Subcutaneous abdominal adipose tissue (tissue), 5 donors: ENCODE measurements around the gene FUT4.
"Not testable (repeated sequence)": the region's sequence is repeated elsewhere in the genome, so short reads cannot be mapped to it uniquely, and the experiment has no call there.

Experiments
- H3K27ac ChIP-seq: one replicate; pipeline ENCODE4 v1.7.0; 2013; ENCODE audit warnings: low read depth, mild to moderate bottlenecking, inconsistent platforms, low read length, moderate library complexity
- H3K27me3 ChIP-seq, 5 donors: one replicate each; pipeline ENCODE4 v1.7.0; 2013; ENCODE audit warnings: low read length in 5 of 5, inconsistent platforms in 1 of 5; ENCODE audit not compliant: control insufficient read depth in 5 of 5, insufficient read depth in 4 of 5
- H3K36me3 ChIP-seq, 5 donors: one replicate each; pipeline ENCODE4 v1.7.0; 2013; ENCODE audit warnings: low read length in 5 of 5; ENCODE audit not compliant: control insufficient read depth in 5 of 5, insufficient read depth in 5 of 5
- H3K4me1 ChIP-seq, 5 donors: one replicate each; pipeline ENCODE4 v1.7.0; 2013; ENCODE audit warnings: low read length in 5 of 5, mild to moderate bottlenecking in 3 of 5, moderate library complexity in 1 of 5; ENCODE audit not compliant: control insufficient read depth in 5 of 5, insufficient read depth in 5 of 5
- H3K4me3 ChIP-seq, 5 donors: one replicate each; pipeline ENCODE4 v1.7.0; 2013; ENCODE audit warnings: low read length in 5 of 5, low read depth in 1 of 5
- H3K9ac ChIP-seq, 5 donors: one replicate each; pipeline ENCODE4 v1.7.0; 2013; ENCODE audit warnings: low read length in 5 of 5, mild to moderate bottlenecking in 4 of 5, moderate library complexity in 3 of 5
- H3K9me3 ChIP-seq, 5 donors: one replicate each; pipeline ENCODE4 v1.7.0; 2013; ENCODE audit warnings: low read length in 5 of 5; ENCODE audit not compliant: control insufficient read depth in 5 of 5
- donor health status: healthy.
- donor health status: healthy.
- donor health status: healthy.
- donor health status: healthy.
- donor health status: healthy.

FUT4 gene

DNA sequence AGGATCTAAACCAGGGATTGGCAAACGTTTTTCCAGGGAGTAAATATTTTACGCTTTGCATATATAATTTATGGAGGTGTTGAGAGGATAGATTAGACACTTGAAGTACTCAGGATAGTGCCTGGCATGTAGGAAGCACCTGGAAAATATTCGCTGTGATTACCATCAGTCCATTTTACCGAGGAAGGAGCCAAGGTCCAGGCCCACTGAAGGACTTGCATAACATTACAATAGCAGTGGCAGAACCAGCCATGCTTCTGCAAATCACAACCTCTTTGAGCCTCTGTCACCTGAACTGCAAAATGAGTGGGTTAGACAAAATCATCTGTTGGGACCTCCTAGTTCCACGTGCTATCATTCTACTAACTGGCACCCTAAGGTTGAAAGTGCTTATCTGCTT lies 5.4 kb downstream of the FUT4 start:
- Histone ChIP-seq H3K36me3 (peaks cover 0 to 4% (median 0%) of the 10 kb centered on the region in 5 donors), H3K4me1 (peaks cover 0 to 43% (median 40%) of the 10 kb centered on the region in 5 donors), H3K9me3 (no peaks in the 10 kb centered on the region), H3K9ac (no peak overlapping the region), H3K27ac (no peak overlapping the region), H3K27me3 (no peaks in the 10 kb centered on the region), H3K4me3 (no peak overlapping the region)

DNA sequence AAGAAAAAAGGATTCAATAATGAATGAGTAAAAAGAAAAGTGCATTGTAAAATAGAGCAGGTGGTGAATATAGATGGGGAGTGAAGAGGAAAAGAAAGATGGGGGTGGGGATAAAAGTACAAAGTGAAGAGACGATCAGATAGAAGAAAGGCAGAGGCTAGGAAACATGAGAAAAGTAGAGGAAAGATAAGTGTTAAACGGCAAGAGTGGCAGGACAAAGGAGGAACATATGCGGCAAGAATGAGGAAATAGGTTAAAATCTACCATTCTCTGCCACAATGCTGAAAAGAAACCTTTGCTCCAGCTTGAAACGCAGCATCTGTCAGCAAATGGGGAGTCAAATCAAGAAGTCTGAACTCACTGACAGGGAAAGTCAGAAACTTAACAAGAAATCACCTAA lies 6.8 kb downstream of the FUT4 start:
- Histone ChIP-seq H3K4me1 (peaks cover 0 to 33% (median 29%) of the 10 kb centered on the region in 5 donors), H3K36me3 (peaks cover 0 to 4% (median 0%) of the 10 kb centered on the region in 5 donors), H3K9me3 (no peaks in the 10 kb centered on the region), H3K9ac (no peak overlapping the region), H3K4me3 (no peak overlapping the region), H3K27me3 (no peaks in the 10 kb centered on the region), H3K27ac (no peak overlapping the region)

DNA sequence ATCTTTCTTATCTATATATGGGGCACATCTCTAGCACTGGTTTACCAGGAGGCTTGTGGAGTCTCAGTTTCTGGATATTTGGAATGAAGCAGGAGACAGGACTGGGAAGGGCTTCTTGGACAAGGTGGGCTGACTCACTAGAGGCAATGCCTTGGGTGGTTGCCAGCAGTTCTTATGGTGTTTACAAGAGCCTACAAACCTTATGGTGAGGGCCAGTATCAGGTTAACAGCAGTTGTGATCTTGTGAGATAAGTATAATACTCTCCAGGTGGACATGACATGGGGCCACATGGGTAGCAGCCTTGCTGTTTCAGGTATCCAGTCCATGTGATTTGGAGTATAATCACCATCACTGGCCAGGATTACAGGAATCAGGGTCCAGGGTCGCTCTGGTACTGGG lies 10.2 kb downstream of the FUT4 start:
- Histone ChIP-seq H3K9me3 (no peaks in the 10 kb centered on the region), H3K4me1 (peaks cover 0 to 8% (median 4%) of the 10 kb centered on the region in 5 donors), H3K36me3 (no peaks in the 10 kb centered on the region), H3K4me3 (no peak overlapping the region), H3K9ac (no peak overlapping the region), H3K27ac (no peak overlapping the region), H3K27me3 (no peaks in the 10 kb centered on the region)

DNA sequence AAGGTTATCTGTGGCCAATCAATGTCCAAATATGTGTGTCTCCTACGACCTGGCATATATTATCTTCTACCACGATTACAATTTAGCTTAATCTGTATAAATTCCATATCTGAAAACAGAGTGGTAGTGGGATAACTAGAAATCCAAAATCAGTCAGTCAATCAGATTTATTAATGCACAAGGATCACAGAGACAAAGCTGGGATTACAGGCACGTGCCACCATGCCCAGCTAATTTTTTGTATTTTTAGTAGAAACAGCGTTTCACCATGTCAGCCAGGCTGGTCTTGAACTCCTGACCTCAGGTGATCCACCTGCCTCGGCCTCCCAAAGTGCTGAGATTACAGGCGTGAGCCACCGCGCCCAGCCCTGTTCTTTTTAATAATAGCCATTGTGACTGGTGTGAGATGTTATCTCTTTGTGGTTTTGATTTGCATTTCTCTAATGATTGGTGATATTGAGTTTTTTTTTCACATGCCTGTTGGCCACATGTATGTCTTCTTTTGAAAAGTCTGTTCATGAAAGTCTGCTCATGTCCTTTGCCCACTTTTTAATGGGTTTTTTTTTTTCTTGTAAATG lies 12.1 kb downstream of the FUT4 start:
- not testable (repeated sequence) for H3K4me3 ChIP-seq, H3K4me1 ChIP-seq, H3K9me3 ChIP-seq, H3K27me3 ChIP-seq, H3K36me3 ChIP-seq, H3K27ac ChIP-seq, H3K9ac ChIP-seq

DNA sequence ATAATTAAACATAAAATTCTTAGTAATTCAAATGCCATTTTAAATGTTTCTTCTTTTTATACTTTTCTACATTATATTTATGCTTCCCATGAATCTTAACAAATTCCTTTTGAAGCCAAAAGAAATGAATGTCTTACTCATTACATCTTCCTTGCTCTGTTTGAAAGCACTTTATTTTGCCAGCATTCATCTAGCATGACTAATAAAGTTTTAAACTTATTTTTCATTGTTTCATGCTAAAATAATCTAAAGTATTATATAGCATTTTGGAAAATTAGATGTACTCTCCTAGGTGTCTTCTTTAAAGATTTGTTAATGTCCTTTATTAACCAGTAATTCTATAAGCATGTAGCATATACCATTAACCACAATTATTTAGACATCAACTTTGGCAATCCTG lies 13.7 kb downstream of the FUT4 start:
- no peaks in the 10 kb centered on the region for H3K4me1 ChIP-seq

DNA sequence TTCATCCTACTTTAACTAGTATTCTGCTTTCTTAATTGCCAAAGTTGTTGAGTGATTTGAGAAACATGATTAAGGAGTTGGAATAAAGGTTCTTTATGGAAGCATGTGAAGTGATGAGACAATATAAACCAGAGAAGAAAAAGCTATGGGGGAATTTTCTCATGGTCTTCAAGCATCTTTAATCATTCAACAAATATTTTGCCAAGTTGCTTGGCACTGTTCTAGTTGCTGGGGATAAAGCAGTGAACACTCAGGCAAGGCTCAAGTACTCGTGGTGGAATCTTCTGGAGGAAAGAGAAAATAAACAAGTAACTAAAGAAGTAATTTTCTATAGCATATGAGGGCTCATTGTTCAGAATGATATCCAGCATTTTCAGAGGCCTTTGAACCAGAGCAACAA lies 14.3 kb downstream of the FUT4 start:
- H3K27ac ChIP-seq = no peak overlapping the region
- no peak overlapping the region for H3K4me3 ChIP-seq
- no peaks in the 10 kb centered on the region for H3K27me3 ChIP-seq
- H3K36me3 ChIP-seq = no peaks in the 10 kb centered on the region
- H3K4me1 ChIP-seq = no peaks in the 10 kb centered on the region
- no peaks in the 10 kb centered on the region for H3K9me3 ChIP-seq
- no peak overlapping the region for H3K9ac ChIP-seq

More for the DNA sequence above, 13.7 kb downstream of the FUT4 start:
- no peaks in the 10 kb centered on the region for H3K9me3 ChIP-seq
- H3K36me3 ChIP-seq = no peaks in the 10 kb centered on the region
- H3K9ac ChIP-seq = no peak overlapping the region
- H3K27me3 ChIP-seq = no peaks in the 10 kb centered on the region
- H3K27ac ChIP-seq = no peak overlapping the region
- H3K4me3 ChIP-seq = no peak overlapping the region

DNA sequence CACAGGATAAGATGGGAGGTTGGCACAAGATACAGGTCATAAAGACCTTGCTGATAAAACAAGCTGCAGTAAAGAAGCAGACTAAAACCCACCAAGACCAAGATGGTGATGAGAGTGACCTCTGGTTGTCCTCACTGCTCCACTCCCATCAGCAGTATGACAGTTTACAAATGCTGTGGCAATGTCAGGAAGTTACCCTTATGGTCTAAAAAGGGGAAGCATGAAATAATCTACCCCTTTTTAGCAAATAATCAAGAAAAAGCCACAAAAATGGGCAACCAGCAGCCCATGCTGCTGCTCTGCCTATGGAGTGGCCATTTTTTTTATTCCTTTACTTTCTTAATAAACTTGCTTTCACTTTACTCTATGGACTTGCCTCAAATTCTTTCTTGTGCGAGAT lies 14.7 kb downstream of the FUT4 start:
- Histone ChIP-seq H3K9ac (no peak overlapping the region), H3K4me1 (no peaks in the 10 kb centered on the region), H3K27ac (no peak overlapping the region), H3K27me3 (no peaks in the 10 kb centered on the region), H3K36me3 (no peaks in the 10 kb centered on the region), H3K4me3 (no peak overlapping the region), H3K9me3 (no peaks in the 10 kb centered on the region)

DNA sequence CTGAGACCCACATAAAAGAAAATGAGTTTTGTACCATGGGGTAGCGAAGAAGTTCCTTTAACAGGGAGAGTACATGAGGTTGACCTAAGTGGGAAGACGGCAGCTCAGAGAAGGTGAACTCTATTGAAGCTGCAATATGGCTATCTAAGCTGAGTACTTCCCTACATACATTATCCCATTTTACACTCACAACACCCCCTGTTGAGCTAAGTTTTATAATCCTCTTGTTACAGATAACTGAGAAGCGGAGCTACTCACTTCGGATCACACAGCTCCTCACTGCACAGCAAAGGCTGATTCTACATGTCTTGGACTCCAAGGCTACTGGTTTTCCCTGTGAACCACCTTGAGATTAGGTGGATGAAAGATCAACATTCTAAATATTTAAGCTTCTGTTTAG lies 15.2 kb downstream of the FUT4 start:
- H3K36me3 ChIP-seq = no peaks in the 10 kb centered on the region
- H3K27ac ChIP-seq = no peak overlapping the region
- H3K4me3 ChIP-seq = no peak overlapping the region
- no peak overlapping the region for H3K9ac ChIP-seq
- H3K9me3 ChIP-seq = no peaks in the 10 kb centered on the region
- H3K4me1 ChIP-seq = no peaks in the 10 kb centered on the region
- H3K27me3 ChIP-seq = no peaks in the 10 kb centered on the region

DNA sequence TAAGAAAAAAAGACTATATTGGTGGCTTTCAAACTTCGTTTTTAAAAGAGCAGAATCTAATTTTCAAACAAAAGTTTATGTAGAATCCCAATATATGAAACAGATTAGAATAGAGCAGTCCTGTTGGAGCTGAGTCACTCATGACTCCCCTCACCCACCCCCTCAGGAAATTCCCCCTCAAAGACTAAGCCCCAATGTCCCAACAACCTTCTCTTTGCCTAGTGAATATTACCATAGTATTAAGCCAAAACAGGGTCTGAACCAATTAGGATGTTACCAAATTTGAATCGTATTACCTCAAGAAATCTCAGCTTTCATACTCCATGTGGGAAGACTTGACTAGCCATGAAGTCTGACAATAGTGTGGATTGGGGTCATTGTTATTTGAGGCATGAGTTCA lies 15.6 kb downstream of the FUT4 start:
- Histone ChIP-seq H3K4me1 (no peaks in the 10 kb centered on the region), H3K36me3 (no peaks in the 10 kb centered on the region)

DNA sequence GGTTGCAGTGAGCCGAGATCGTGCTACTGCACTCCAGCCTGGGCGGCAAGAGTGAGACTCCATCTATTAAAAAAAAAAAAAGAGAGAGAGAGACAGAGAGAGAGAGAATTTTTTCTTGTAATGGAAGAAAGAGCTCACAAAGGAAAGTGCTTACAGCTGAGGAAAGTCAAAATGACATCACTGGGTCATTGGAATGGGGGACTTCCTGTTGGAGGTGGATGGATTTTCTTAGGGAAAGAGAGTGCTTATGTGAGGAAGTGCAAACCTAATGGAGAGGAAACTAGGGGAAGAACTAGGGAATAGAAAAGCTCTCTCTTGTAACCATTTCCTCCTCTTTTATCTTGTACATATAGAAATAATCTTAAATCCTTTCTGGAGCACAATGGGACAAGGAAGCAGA lies 17.1 kb downstream of the FUT4 start:
- no peak overlapping the region for H3K9ac ChIP-seq
- H3K4me1 ChIP-seq = no peaks in the 10 kb centered on the region
- H3K4me3 ChIP-seq = no peak overlapping the region
- H3K36me3 ChIP-seq = no peaks in the 10 kb centered on the region
- H3K27me3 ChIP-seq = no peaks in the 10 kb centered on the region
- H3K27ac ChIP-seq = no peak overlapping the region
- no peaks in the 10 kb centered on the region for H3K9me3 ChIP-seq

More for the DNA sequence above, 15.6 kb downstream of the FUT4 start:
- H3K4me3 ChIP-seq = no peak overlapping the region
- H3K9me3 ChIP-seq = no peaks in the 10 kb centered on the region
- H3K27ac ChIP-seq = no peak overlapping the region
- no peak overlapping the region for H3K9ac ChIP-seq
- no peaks in the 10 kb centered on the region for H3K27me3 ChIP-seq
